T-helper 1 cell (primary cell): ENCODE data around the gene RXRA.
A peak's percentile ranks its signal among the peaks of the same experiment; 100 is the strongest.

ENCODE experiments used
- DNase-seq, 5 donors: peaks; one replicate each; pipeline ENCODE4 v3.0.0-alpha.2; 2012 to 2020

Gene RXRA

GRCh38 chr9:134404376-134405358 is 78.4 kb downstream of the RXRA start:
- no peak for DNase-seq

GRCh38 chr9:134405527-134405926 is 79.3 kb downstream of the RXRA start:
- DNase-seq = no peak

GRCh38 chr9:134406366-134407120 is 80.3 kb downstream of the RXRA start:
- DNase-seq = no peak

- peak; percentile 44 to 88 (median 65) for DNase-seq
These were observed 81.0 kb downstream of the RXRA start for GRCh38 chr9:134407121-134407779.

- no peak for DNase-seq
These were observed 82.1 kb downstream of the RXRA start for GRCh38 chr9:134408389-134408788.

GRCh38 chr9:134408939-134409737 is 82.9 kb downstream of the RXRA start:
- DNase-seq = no peak

- no peak for DNase-seq
These were observed 84.0 kb downstream of the RXRA start for GRCh38 chr9:134410071-134410834.

- no peak for DNase-seq
These were observed 84.6 kb downstream of the RXRA start for GRCh38 chr9:134410835-134411217.

GRCh38 chr9:134411440-134412297 is 85.4 kb downstream of the RXRA start:
- no peak for DNase-seq

- DNase-seq = no peak
These were observed 86.0 kb downstream of the RXRA start for GRCh38 chr9:134412298-134412711.

- no peak for DNase-seq
These were observed 87.0 kb downstream of the RXRA start for GRCh38 chr9:134413112-134413715.

- no peak for DNase-seq
These were observed 87.8 kb downstream of the RXRA start for GRCh38 chr9:134413890-134414623.

GRCh38 chr9:134414900-134415425 is 88.7 kb downstream of the RXRA start:
- no peak for DNase-seq

GRCh38 chr9:134416385-134417015 is 90.2 kb downstream of the RXRA start:
- DNase-seq = no peak

GRCh38 chr9:134418354-134418753 is 92.1 kb downstream of the RXRA start:
- no peak for DNase-seq

- no peak for DNase-seq
These were observed 92.9 kb downstream of the RXRA start for GRCh38 chr9:134419000-134419683.

GRCh38 chr9:134419684-134420076 is 93.4 kb downstream of the RXRA start:
- no peak for DNase-seq

- DNase-seq = no peak
These were observed 94.1 kb downstream of the RXRA start for GRCh38 chr9:134420281-134420845.
